Measurements from ENCODE around the gene PTP4A1. TPM values are rescaled to one million over a fixed set of nuclear protein-coding genes. Genes with fewer than 3 reads are reported as not detected.

PTP4A1 gene
- total RNA-seq, 1 experiment from 2014 or later, result 123 TPM

DNA sequence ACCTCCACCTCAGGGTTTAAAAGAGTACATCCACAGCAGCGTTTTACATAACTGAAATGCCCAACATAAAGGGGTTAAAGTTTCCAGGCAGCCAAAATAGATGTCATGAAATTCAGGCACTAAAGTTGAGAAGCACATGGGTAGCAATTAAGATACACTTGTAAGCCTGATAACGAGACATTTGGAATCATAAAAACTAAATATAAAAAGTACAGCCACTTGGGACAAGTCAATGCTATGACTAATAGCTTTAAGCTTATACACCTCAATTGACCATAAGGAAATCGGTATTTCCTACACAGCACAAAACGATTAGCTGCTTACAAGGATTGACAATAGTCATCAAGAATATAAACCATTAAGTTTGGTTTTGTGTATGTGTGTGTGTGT is 11.8 kb downstream of the PTP4A1 start:
- no TSS peak for BruUV-seq (replicated peaks)
- H3K79me2 ChIP-seq (ENCODE audit: insufficient read depth, low read length), result peaks cover 44% of the 10 kb centered on the region
- no peaks in the 10 kb centered on the region for H3K27me3 ChIP-seq (ENCODE audit: insufficient read depth, low read length)
- DNase-seq (ENCODE audit: low read depth, low spot score) (no peak), ATAC-seq (no peak)
- intact Hi-C loops (cut with micrococcal nuclease), result no loop called here
- no peaks in the 10 kb centered on the region for H3K9me3 ChIP-seq (ENCODE audit: control insufficient read depth in 1 of 2, insufficient read depth in 1 of 2, low read depth in 1 of 2, low read length in 2 of 2)
- no peak overlapping the region for H3K27ac ChIP-seq (ENCODE audit: low read depth, low read length)
- H3K9ac ChIP-seq (ENCODE audit: low read length), result no peak overlapping the region
- TF ChIP-seq TCF7L2 (IDR thresholded peaks at IDR 0.05; ENCODE audit: borderline replicate concordance, extremely low read depth, insufficient read depth, insufficient read length) (no peak), ZNF274 (IDR thresholded peaks at IDR 0.05; ENCODE audit: low read depth, low read length) (no peak), ZFX (IDR thresholded peaks at IDR 0.05) (no peak), CEBPB (IDR thresholded peaks at IDR 0.05; ENCODE audit: low read depth) (no peak), POLR2AphosphoS5 (IDR thresholded peaks at IDR 0.05; ENCODE audit: low read depth, low read length) (peak; percentile 19; the same call in 1 of the 2 replicates)
- ChIA-PET POLR2A (interaction anchor here (0.6 kb wide), 1 partner anchor 11 kb away, joined by 3 read pairs; no protein-coding TSS in a partner anchor), RAD21 (ENCODE audit: low non-redundant PET in 1 of 2, low total read pairs in 2 of 2, uncharacterized antibody in 2 of 2, unreplicated experiment in 2 of 2) (interaction anchor here in 1 of 2 experiments (0.6 kb wide), 1 partner anchor 180 kb away, joined by 4 read pairs; no protein-coding TSS in a partner anchor), CTCF (interaction anchor here (1.8 kb wide), 1 partner anchor 14 kb away, joined by 6 read pairs; no protein-coding TSS in a partner anchor)
- H2AFZ ChIP-seq (ENCODE audit: low read depth, low read length, poor library complexity, severe bottlenecking), result no peak overlapping the region
- H3K4me1 ChIP-seq (ENCODE audit: control insufficient read depth in 1 of 2, insufficient read depth in 2 of 2, low read length in 2 of 2), result no peaks in the 10 kb centered on the region
- H3K36me3 ChIP-seq (ENCODE audit: control insufficient read depth in 1 of 2, insufficient read depth in 2 of 2, low read length in 2 of 2), result peaks cover 45 to 52% of the 10 kb centered on the region in 2 experiments
- no peaks in the 10 kb centered on the region for H3K9me2 ChIP-seq (ENCODE audit: insufficient read depth)
- H3K4me3 ChIP-seq (replicated peaks in 1 of 2; ENCODE audit: low read depth in 1 of 2, low read length in 2 of 2), result no peak overlapping the region
- H3K4me2 ChIP-seq (ENCODE audit: low read length), result no peak overlapping the region
- peaks cover 19% of the 10 kb centered on the region; the same call in 1 of the 2 replicates for H4K20me1 ChIP-seq (ENCODE audit: insufficient read depth)

- Histone ChIP-seq H3K27me3 (ENCODE audit: insufficient read depth, low read length) (no peaks in the 10 kb centered on the region), H3K4me3 (replicated peaks in 1 of 2; ENCODE audit: low read depth in 1 of 2, low read length in 2 of 2) (no peak overlapping the region), H2AFZ (ENCODE audit: low read depth, low read length, poor library complexity, severe bottlenecking) (no peak overlapping the region), H3K4me2 (ENCODE audit: low read length) (no peak overlapping the region), H3K9me2 (ENCODE audit: insufficient read depth) (no peaks in the 10 kb centered on the region), H3K36me3 (ENCODE audit: control insufficient read depth in 1 of 2, insufficient read depth in 2 of 2, low read length in 2 of 2) (peaks cover 40 to 48% of the 10 kb centered on the region in 2 experiments), H3K9ac (ENCODE audit: low read length) (no peak overlapping the region), H3K4me1 (ENCODE audit: control insufficient read depth in 1 of 2, insufficient read depth in 2 of 2, low read length in 2 of 2) (no peaks in the 10 kb centered on the region), H3K27ac (ENCODE audit: low read depth, low read length) (no peak overlapping the region), H3K9me3 (ENCODE audit: control insufficient read depth in 1 of 2, insufficient read depth in 1 of 2, low read depth in 1 of 2, low read length in 2 of 2) (no peaks in the 10 kb centered on the region), H4K20me1 (ENCODE audit: insufficient read depth) (peaks cover 15% of the 10 kb centered on the region; the same call in 1 of the 2 replicates), H3K79me2 (ENCODE audit: insufficient read depth, low read length) (peaks cover 40% of the 10 kb centered on the region)
- ChIA-PET RAD21 (ENCODE audit: low non-redundant PET in 1 of 2, low total read pairs in 2 of 2, uncharacterized antibody in 2 of 2, unreplicated experiment in 2 of 2) (no interaction called here), POLR2A (interaction anchor here (0.6 kb wide), 1 partner anchor 11 kb away, joined by 3 read pairs; no protein-coding TSS in a partner anchor), CTCF (interaction anchor here (1.8 kb wide), 1 partner anchor 14 kb away, joined by 6 read pairs; no protein-coding TSS in a partner anchor)
- no TSS peak for BruUV-seq (replicated peaks)
- no peak for DNase-seq (ENCODE audit: low read depth, low spot score)
- no peak for ATAC-seq
- TF ChIP-seq POLR2AphosphoS5 (IDR thresholded peaks at IDR 0.05; ENCODE audit: low read depth, low read length) (0 out of 2 replicates have a peak, but pooled peaks have one; percentile 16), EZH2phosphoT487 (IDR thresholded peaks at IDR 0.05; ENCODE audit: borderline replicate concordance) (no peak), ZNF274 (IDR thresholded peaks at IDR 0.05; ENCODE audit: low read depth, low read length) (no peak)
- TF ChIP-seq, protein P1, sequence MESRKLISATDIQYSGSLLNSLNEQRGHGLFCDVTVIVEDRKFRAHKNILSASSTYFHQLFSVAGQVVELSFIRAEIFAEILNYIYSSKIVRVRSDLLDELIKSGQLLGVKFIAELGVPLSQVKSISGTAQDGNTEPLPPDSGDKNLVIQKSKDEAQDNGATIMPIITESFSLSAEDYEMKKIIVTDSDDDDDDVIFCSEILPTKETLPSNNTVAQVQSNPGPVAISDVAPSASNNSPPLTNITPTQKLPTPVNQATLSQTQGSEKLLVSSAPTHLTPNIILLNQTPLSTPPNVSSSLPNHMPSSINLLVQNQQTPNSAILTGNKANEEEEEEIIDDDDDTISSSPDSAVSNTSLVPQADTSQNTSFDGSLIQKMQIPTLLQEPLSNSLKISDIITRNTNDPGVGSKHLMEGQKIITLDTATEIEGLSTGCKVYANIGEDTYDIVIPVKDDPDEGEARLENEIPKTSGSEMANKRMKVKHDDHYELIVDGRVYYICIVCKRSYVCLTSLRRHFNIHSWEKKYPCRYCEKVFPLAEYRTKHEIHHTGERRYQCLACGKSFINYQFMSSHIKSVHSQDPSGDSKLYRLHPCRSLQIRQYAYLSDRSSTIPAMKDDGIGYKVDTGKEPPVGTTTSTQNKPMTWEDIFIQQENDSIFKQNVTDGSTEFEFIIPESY (IDR thresholded peaks at IDR 0.05; ENCODE audit: extremely low read depth, insufficient replicate concordance, low read length), result no peak
- intact Hi-C loops (cut with micrococcal nuclease), result no loop called here
Observed at GRCh38 chr6:63584566-63584965, 12.3 kb downstream of the PTP4A1 start.
